Measurements from ENCODE around the gene PTPRO. TPM values are rescaled to one million over a fixed set of nuclear protein-coding genes. Genes with fewer than 3 reads are reported as not detected.

The PTPRO gene
- total RNA-seq, 1 donor from 2014 or later: 0.75 TPM

DNA sequence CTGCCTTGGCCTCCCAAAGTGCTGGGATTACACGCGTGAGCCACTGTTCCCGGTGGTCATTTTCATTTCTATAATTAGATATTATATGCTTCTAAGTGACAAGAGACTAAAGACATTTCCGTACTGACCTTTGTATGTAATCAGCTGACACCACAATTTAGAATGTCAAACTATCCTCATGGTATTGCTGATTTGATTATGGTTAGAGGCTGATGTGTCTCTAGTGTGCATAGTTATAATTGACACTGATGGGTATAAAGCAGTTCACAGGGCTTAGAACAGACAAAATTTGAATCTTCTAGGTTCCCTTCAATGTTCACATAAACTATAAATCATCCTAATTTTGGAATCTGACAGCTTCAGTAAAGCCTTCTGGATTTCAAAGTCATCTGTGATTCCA lies 192.7 kb downstream of the PTPRO start:
- no peak overlapping the region for H3K4me3 Mint-ChIP-seq (ENCODE audit: unreplicated experiment)
- TF ChIP-seq, protein P1, sequence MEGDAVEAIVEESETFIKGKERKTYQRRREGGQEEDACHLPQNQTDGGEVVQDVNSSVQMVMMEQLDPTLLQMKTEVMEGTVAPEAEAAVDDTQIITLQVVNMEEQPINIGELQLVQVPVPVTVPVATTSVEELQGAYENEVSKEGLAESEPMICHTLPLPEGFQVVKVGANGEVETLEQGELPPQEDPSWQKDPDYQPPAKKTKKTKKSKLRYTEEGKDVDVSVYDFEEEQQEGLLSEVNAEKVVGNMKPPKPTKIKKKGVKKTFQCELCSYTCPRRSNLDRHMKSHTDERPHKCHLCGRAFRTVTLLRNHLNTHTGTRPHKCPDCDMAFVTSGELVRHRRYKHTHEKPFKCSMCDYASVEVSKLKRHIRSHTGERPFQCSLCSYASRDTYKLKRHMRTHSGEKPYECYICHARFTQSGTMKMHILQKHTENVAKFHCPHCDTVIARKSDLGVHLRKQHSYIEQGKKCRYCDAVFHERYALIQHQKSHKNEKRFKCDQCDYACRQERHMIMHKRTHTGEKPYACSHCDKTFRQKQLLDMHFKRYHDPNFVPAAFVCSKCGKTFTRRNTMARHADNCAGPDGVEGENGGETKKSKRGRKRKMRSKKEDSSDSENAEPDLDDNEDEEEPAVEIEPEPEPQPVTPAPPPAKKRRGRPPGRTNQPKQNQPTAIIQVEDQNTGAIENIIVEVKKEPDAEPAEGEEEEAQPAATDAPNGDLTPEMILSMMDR (IDR thresholded peaks at IDR 0.05): no peak
- peaks cover 22% of the 10 kb centered on the region for H3K27me3 Mint-ChIP-seq (ENCODE audit: unreplicated experiment)
- no peaks in the 10 kb centered on the region for H3K4me1 Mint-ChIP-seq (ENCODE audit: unreplicated experiment)
- no peak overlapping the region for H3K27ac Mint-ChIP-seq (ENCODE audit: unreplicated experiment)
- no peaks in the 10 kb centered on the region for H3K9me3 Mint-ChIP-seq (ENCODE audit: unreplicated experiment)
- peaks cover 2% of the 10 kb centered on the region for H3K36me3 Mint-ChIP-seq (ENCODE audit: unreplicated experiment)
- DNase-seq (ENCODE audit: extremely low spot score, unreplicated experiment): no peak

DNA sequence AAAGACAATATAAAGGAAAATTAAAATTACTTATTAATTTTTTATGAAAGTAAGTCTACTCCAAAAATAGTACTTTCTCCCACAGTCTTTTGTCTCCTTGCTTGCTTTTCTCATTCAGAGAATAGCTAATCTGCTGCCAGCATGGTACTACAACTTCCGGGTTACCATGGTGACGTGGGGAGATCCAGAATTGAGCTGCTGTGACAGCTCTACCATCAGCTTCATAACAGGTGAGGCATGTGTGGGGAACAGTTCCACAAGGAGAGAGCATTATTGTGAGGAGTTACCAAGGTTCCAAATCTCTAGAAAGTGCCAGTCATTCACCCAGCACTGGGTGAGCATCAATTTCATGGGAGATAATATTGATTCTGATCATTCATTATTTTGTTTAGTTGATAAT lies 197.8 kb downstream of the PTPRO start:
- TF ChIP-seq, protein P1 (IDR thresholded peaks at IDR 0.05): no peak
- Mint-ChIP-seq H3K4me1 (ENCODE audit: unreplicated experiment) (no peaks in the 10 kb centered on the region), H3K27ac (ENCODE audit: unreplicated experiment) (no peak overlapping the region), H3K4me3 (ENCODE audit: unreplicated experiment) (no peak overlapping the region), H3K27me3 (ENCODE audit: unreplicated experiment) (peaks cover 41% of the 10 kb centered on the region), H3K36me3 (ENCODE audit: unreplicated experiment) (peaks cover 2% of the 10 kb centered on the region), H3K9me3 (ENCODE audit: unreplicated experiment) (no peaks in the 10 kb centered on the region)
- DNase-seq (ENCODE audit: extremely low spot score, unreplicated experiment): no peak

DNA sequence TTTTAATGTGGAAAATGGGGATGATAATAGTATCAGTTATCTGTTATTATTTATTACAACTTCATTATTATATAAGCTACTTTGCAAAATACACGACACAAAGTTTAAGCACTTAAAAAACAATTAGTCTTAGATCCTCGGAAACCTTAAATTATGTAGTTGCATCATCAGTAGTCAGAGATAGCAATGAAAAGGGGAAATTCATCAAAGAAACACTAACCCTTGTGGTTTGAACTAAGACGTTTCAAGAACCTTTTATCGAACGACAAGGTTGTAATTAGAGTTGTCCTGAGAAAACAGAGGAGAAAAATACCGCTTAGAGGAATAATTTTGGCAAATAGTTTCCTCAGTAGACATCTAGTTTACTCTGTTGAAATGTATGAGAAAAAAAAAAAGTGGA lies 198.5 kb downstream of the PTPRO start:
- Mint-ChIP-seq H3K27me3 (ENCODE audit: unreplicated experiment) (peaks cover 41% of the 10 kb centered on the region), H3K9me3 (ENCODE audit: unreplicated experiment) (no peaks in the 10 kb centered on the region)

DNA sequence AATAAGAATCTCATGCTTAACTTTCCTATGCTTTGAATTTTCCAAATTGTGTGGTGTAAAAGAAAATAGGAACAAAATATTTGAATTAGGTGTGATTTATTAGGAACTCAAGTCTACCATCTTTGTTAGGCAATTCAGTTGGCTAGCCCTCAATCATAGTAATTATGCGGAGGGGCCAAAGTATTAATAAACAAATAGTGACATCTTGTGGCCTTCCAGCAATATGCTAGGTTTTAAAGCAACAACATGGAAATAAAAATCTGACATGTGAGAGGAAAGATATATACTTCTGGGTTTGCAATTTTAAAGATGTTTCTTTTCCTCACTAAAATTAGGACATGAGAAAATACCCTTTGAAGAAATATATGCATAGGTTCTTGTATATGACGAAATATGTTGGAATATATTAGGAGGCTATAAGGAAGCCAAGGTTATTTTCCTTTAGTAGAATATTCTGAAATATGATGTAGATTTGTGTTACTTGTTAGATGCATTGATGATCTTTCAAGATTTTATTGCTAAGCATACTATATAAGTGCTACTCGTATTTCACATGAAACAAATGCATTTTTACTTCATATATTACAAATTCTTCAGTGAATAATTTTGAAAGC lies 200.4 kb downstream of the PTPRO start:
- no peak for DNase-seq (ENCODE audit: extremely low spot score, unreplicated experiment)
- Mint-ChIP-seq H3K4me1 (ENCODE audit: unreplicated experiment) (no peaks in the 10 kb centered on the region), H3K27ac (ENCODE audit: unreplicated experiment) (no peak overlapping the region), H3K4me3 (ENCODE audit: unreplicated experiment) (no peak overlapping the region), H3K9me3 (ENCODE audit: unreplicated experiment) (no peaks in the 10 kb centered on the region), H3K27me3 (ENCODE audit: unreplicated experiment) (peaks cover 38% of the 10 kb centered on the region), H3K36me3 (ENCODE audit: unreplicated experiment) (peaks cover under 1% of the 10 kb centered on the region)
- TF ChIP-seq, protein P1 (IDR thresholded peaks at IDR 0.05): peak; percentile 72

More for the DNA sequence above, 198.5 kb downstream of the PTPRO start:
- no peak overlapping the region for H3K27ac Mint-ChIP-seq (ENCODE audit: unreplicated experiment)
- H3K36me3 Mint-ChIP-seq (ENCODE audit: unreplicated experiment): peaks cover 2% of the 10 kb centered on the region
- TF ChIP-seq, protein P1 (IDR thresholded peaks at IDR 0.05): no peak
- no peak overlapping the region for H3K4me3 Mint-ChIP-seq (ENCODE audit: unreplicated experiment)
- no peak for DNase-seq (ENCODE audit: extremely low spot score, unreplicated experiment)
- no peaks in the 10 kb centered on the region for H3K4me1 Mint-ChIP-seq (ENCODE audit: unreplicated experiment)

DNA sequence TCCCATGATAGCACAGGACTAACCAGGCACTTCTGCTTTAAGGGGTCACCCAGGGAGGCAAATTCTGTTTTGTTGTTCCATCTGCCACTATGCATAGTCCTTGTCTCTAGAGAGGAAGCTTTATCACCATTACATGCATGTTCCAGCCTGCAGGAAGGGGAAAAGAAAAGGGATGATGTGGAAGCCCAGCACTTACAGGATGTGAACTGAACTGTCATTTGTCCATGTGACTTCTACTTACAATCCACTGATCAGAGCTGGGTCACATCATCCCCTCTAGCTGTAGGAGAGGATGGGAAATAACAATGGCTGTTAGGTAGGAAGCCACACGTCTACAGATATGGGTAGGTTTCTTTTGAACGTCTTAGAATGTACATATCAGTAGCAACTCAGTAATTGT lies 203.1 kb downstream of the PTPRO start:
- peaks cover 10% of the 10 kb centered on the region for H3K36me3 Mint-ChIP-seq (ENCODE audit: unreplicated experiment)
- peaks cover 10% of the 10 kb centered on the region for H3K9me3 Mint-ChIP-seq (ENCODE audit: unreplicated experiment)
- DNase-seq (ENCODE audit: extremely low spot score, unreplicated experiment): no peak
- H3K27me3 Mint-ChIP-seq (ENCODE audit: unreplicated experiment): peaks cover 19% of the 10 kb centered on the region
- TF ChIP-seq, protein P1 (IDR thresholded peaks at IDR 0.05): no peak
- no peak overlapping the region for H3K4me3 Mint-ChIP-seq (ENCODE audit: unreplicated experiment)
- peaks cover 7% of the 10 kb centered on the region for H3K4me1 Mint-ChIP-seq (ENCODE audit: unreplicated experiment)
- H3K27ac Mint-ChIP-seq (ENCODE audit: unreplicated experiment): no peak overlapping the region

Measured in osteocyte (in vitro differentiated cells).